ENCODE data around the gene IFT43.

IFT43 gene

DNA sequence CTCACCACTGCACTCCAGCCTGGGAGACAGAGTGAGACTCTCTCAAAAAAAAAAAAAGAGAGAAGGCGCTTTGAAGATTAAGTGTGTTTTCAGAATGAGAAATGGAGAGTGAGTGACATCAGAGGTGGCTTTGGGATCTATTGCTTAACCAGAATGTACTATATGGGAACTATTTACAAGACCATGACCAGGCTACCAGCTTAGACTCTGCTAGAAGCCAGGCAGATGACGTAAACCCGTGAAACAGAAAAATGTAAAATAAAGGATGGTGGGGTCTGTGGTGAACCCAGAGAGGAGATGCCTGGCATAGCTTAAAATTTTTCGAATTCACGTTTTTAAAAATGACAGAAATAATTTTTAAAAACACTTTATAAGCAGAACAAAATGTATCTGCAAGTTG, 82.0 kb downstream of the IFT43 start:
- no peak for TF ChIP-seq SIN3A (IDR thresholded peaks at IDR 0.05; ENCODE audit: borderline replicate concordance, insufficient read depth, low read length)
- TF ChIP-seq, protein P1, sequence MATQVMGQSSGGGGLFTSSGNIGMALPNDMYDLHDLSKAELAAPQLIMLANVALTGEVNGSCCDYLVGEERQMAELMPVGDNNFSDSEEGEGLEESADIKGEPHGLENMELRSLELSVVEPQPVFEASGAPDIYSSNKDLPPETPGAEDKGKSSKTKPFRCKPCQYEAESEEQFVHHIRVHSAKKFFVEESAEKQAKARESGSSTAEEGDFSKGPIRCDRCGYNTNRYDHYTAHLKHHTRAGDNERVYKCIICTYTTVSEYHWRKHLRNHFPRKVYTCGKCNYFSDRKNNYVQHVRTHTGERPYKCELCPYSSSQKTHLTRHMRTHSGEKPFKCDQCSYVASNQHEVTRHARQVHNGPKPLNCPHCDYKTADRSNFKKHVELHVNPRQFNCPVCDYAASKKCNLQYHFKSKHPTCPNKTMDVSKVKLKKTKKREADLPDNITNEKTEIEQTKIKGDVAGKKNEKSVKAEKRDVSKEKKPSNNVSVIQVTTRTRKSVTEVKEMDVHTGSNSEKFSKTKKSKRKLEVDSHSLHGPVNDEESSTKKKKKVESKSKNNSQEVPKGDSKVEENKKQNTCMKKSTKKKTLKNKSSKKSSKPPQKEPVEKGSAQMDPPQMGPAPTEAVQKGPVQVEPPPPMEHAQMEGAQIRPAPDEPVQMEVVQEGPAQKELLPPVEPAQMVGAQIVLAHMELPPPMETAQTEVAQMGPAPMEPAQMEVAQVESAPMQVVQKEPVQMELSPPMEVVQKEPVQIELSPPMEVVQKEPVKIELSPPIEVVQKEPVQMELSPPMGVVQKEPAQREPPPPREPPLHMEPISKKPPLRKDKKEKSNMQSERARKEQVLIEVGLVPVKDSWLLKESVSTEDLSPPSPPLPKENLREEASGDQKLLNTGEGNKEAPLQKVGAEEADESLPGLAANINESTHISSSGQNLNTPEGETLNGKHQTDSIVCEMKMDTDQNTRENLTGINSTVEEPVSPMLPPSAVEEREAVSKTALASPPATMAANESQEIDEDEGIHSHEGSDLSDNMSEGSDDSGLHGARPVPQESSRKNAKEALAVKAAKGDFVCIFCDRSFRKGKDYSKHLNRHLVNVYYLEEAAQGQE (IDR thresholded peaks at IDR 0.05; ENCODE audit: insufficient read depth in 1 of 2, low read depth in 2 of 2, low read length in 2 of 2) = no peak

DNA sequence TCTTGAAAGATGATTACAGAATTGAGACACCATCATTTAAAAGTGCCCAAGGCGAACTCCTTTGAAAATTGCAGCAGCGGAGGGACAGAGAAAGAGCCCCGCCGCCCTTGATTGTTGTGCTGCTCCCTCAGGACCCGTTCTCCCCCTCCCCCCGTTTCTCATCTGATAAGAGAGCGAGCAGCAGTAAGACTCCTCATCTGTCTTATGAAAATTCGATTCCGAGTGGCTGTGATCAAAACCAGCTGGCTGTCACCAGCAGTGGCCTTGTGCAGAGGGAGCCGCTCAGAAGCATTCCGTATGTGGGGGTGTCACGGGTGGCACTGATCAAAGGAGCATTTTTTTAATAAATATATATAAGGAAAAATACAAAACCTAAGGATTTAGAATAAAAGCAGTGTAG, 88.2 kb downstream of the IFT43 start:
- TF ChIP-seq SIN3A (IDR thresholded peaks at IDR 0.05; ENCODE audit: borderline replicate concordance, insufficient read depth, low read length) (no peak), TAF1 (IDR thresholded peaks at IDR 0.05; ENCODE audit: borderline replicate concordance, insufficient read depth, low read length) (no peak), FOXP2 (optimal IDR thresholded peaks at IDR 0.05; ENCODE audit: borderline replicate concordance, extremely low read depth, extremely low read length, insufficient read depth) (no peak), POLR2AphosphoS5 (IDR thresholded peaks at IDR 0.05; ENCODE audit: low read depth, low read length) (no peak)
- TF ChIP-seq, protein P1 (IDR thresholded peaks at IDR 0.05; ENCODE audit: insufficient read depth in 1 of 2, low read depth in 2 of 2, low read length in 2 of 2) = no peak

- TF ChIP-seq, protein P1 (IDR thresholded peaks at IDR 0.05; ENCODE audit: insufficient read depth in 1 of 2, low read depth in 2 of 2, low read length in 2 of 2) = no peak
- TF ChIP-seq SIN3A (IDR thresholded peaks at IDR 0.05; ENCODE audit: borderline replicate concordance, insufficient read depth, low read length) (no peak), FOXP2 (optimal IDR thresholded peaks at IDR 0.05; ENCODE audit: borderline replicate concordance, extremely low read depth, extremely low read length, insufficient read depth) (no peak), TAF1 (IDR thresholded peaks at IDR 0.05; ENCODE audit: borderline replicate concordance, insufficient read depth, low read length) (no peak), POLR2AphosphoS5 (IDR thresholded peaks at IDR 0.05; ENCODE audit: low read depth, low read length) (no peak)
These were observed 91.8 kb downstream of the IFT43 start for GRCh38 chr14:76077340-76077739.

- no peak for TF ChIP-seq POLR2AphosphoS5 (IDR thresholded peaks at IDR 0.05; ENCODE audit: low read depth, low read length)
- TF ChIP-seq, protein P1 (IDR thresholded peaks at IDR 0.05; ENCODE audit: insufficient read depth in 1 of 2, low read depth in 2 of 2, low read length in 2 of 2) = no peak
- TF ChIP-seq FOXP2 (optimal IDR thresholded peaks at IDR 0.05; ENCODE audit: borderline replicate concordance, extremely low read depth, extremely low read length, insufficient read depth) = no peak
- TF ChIP-seq SIN3A (IDR thresholded peaks at IDR 0.05; ENCODE audit: borderline replicate concordance, insufficient read depth, low read length) = no peak
- no peak for TF ChIP-seq TAF1 (IDR thresholded peaks at IDR 0.05; ENCODE audit: borderline replicate concordance, insufficient read depth, low read length)
These were observed 92.9 kb downstream of the IFT43 start for GRCh38 chr14:76078501-76078900.

DNA sequence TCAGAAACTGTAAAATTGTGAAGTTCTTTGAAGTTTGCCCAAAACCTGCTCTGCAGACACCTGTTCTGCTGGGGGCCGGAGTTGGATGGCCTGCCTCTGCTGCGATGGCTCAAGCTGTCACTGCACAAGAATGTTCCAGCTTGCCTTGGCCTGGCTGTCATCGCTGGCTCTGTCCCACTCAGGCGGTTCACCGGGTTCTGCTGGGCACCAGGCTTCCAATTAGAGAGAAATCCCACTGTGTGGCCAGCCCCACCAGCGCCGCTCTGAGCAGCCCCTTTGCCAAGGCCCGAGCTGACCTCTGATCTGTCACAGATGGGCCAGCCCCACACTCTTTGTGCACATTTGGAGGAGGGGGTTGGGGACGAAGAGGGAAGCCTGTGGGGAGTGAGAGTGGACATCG, 94.5 kb downstream of the IFT43 start:
- TF ChIP-seq POLR2AphosphoS5 (IDR thresholded peaks at IDR 0.05; ENCODE audit: low read depth, low read length) (no peak), TAF1 (IDR thresholded peaks at IDR 0.05; ENCODE audit: borderline replicate concordance, insufficient read depth, low read length) (no peak), SIN3A (IDR thresholded peaks at IDR 0.05; ENCODE audit: borderline replicate concordance, insufficient read depth, low read length) (no peak), FOXP2 (optimal IDR thresholded peaks at IDR 0.05; ENCODE audit: borderline replicate concordance, extremely low read depth, extremely low read length, insufficient read depth) (no peak)
- TF ChIP-seq, protein P1 (IDR thresholded peaks at IDR 0.05; ENCODE audit: insufficient read depth in 1 of 2, low read depth in 2 of 2, low read length in 2 of 2) = no peak

Measured in PFSK-1 (cell line).